ENCODE data around the gene STEAP2. TPM values are rescaled to one million over a fixed set of nuclear protein-coding genes. Genes with fewer than 3 reads are reported as not detected.

STEAP2 gene
- total RNA-seq, 1 experiment from 2014 or later: 13.4 TPM

DNA sequence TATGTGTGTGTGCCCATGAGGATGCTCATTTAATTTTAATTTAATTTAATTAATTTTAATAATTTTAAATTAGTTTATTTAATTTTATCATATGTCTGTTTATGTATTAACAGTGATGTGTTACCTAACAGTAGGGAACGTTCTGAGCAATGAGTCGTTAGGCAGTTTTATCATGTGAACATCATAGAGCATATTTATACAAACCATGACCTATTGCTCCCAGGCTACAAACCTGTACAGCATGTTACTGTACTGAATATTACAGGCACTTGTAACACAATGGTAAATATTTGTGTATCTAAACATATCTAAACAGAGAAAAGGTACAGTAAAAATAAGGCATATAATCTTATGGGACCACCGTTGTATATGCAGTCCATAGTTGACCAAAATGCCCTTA lies 19.8 kb downstream of the STEAP2 start:
- CTCF ChIA-PET: no interaction called here
- no peaks in the 10 kb centered on the region for H3K79me2 ChIP-seq (ENCODE audit: insufficient read depth, low read length)

More for the DNA sequence above, 19.8 kb downstream of the STEAP2 start:
- ChIA-PET RAD21 (ENCODE audit: low non-redundant PET in 1 of 2, low total read pairs in 2 of 2, uncharacterized antibody in 2 of 2, unreplicated experiment in 2 of 2) (no interaction called here), POLR2A (no interaction called here)
- no peak for TF ChIP-seq YY1 (IDR thresholded peaks at IDR 0.05; ENCODE audit: extremely low read depth, insufficient replicate concordance, low read depth, low read length)
- no peak for TF ChIP-seq REST (IDR thresholded peaks at IDR 0.05; ENCODE audit: low read depth)
- TF ChIP-seq SIN3A (IDR thresholded peaks at IDR 0.05; ENCODE audit: low read depth): no peak
- TF ChIP-seq EGR1 (IDR thresholded peaks at IDR 0.05; ENCODE audit: low read depth): no peak
- TF ChIP-seq ELF1 (IDR thresholded peaks at IDR 0.05; ENCODE audit: borderline replicate concordance, low read depth): no peak
- TF ChIP-seq, protein P1, sequence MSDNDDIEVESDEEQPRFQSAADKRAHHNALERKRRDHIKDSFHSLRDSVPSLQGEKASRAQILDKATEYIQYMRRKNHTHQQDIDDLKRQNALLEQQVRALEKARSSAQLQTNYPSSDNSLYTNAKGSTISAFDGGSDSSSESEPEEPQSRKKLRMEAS (IDR thresholded peaks at IDR 0.05): no peak
- no peak for TF ChIP-seq JUND (IDR thresholded peaks at IDR 0.05)
- TF ChIP-seq ZNF274 (IDR thresholded peaks at IDR 0.05; ENCODE audit: low read depth, low read length): no peak
- TF ChIP-seq TCF7L2 (IDR thresholded peaks at IDR 0.05; ENCODE audit: borderline replicate concordance, extremely low read depth, insufficient read depth, insufficient read length): no peak
- no peak for TF ChIP-seq RAD21 (IDR thresholded peaks at IDR 0.05; ENCODE audit: low read depth)
- TF ChIP-seq POLR2AphosphoS5 (IDR thresholded peaks at IDR 0.05; ENCODE audit: low read depth, low read length): no peak
- TF ChIP-seq, protein P2, sequence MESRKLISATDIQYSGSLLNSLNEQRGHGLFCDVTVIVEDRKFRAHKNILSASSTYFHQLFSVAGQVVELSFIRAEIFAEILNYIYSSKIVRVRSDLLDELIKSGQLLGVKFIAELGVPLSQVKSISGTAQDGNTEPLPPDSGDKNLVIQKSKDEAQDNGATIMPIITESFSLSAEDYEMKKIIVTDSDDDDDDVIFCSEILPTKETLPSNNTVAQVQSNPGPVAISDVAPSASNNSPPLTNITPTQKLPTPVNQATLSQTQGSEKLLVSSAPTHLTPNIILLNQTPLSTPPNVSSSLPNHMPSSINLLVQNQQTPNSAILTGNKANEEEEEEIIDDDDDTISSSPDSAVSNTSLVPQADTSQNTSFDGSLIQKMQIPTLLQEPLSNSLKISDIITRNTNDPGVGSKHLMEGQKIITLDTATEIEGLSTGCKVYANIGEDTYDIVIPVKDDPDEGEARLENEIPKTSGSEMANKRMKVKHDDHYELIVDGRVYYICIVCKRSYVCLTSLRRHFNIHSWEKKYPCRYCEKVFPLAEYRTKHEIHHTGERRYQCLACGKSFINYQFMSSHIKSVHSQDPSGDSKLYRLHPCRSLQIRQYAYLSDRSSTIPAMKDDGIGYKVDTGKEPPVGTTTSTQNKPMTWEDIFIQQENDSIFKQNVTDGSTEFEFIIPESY (IDR thresholded peaks at IDR 0.05; ENCODE audit: extremely low read depth, insufficient replicate concordance, low read length): no peak
- TF ChIP-seq ATF3 (IDR thresholded peaks at IDR 0.05): no peak
- TF ChIP-seq EZH2 (IDR thresholded peaks at IDR 0.05): no peak
- no peak for TF ChIP-seq SP1 (IDR thresholded peaks at IDR 0.05; ENCODE audit: low read depth)
- TF ChIP-seq EZH2phosphoT487 (IDR thresholded peaks at IDR 0.05; ENCODE audit: borderline replicate concordance): no peak
- no peak for TF ChIP-seq CEBPB (IDR thresholded peaks at IDR 0.05; ENCODE audit: low read depth)
- TF ChIP-seq, protein P3, sequence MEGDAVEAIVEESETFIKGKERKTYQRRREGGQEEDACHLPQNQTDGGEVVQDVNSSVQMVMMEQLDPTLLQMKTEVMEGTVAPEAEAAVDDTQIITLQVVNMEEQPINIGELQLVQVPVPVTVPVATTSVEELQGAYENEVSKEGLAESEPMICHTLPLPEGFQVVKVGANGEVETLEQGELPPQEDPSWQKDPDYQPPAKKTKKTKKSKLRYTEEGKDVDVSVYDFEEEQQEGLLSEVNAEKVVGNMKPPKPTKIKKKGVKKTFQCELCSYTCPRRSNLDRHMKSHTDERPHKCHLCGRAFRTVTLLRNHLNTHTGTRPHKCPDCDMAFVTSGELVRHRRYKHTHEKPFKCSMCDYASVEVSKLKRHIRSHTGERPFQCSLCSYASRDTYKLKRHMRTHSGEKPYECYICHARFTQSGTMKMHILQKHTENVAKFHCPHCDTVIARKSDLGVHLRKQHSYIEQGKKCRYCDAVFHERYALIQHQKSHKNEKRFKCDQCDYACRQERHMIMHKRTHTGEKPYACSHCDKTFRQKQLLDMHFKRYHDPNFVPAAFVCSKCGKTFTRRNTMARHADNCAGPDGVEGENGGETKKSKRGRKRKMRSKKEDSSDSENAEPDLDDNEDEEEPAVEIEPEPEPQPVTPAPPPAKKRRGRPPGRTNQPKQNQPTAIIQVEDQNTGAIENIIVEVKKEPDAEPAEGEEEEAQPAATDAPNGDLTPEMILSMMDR (IDR thresholded peaks at IDR 0.05 in 2 of 3, conservative IDR thresholded peaks at IDR 0.05 in 1 of 3; ENCODE audit: borderline replicate concordance in 1 of 3, insufficient read depth in 1 of 3, low read depth in 2 of 3, low read length in 2 of 3): no peak
- no peak for TF ChIP-seq FOSL1 (IDR thresholded peaks at IDR 0.05; ENCODE audit: low read depth)
- no peak for TF ChIP-seq CBX3 (IDR thresholded peaks at IDR 0.05; ENCODE audit: low read depth)
- Histone ChIP-seq H3K4me2 (ENCODE audit: low read length) (no peak overlapping the region), H3K4me1 (ENCODE audit: control insufficient read depth in 1 of 2, insufficient read depth in 2 of 2, low read length in 2 of 2) (no peaks in the 10 kb centered on the region), H4K20me1 (ENCODE audit: insufficient read depth) (no peaks in the 10 kb centered on the region), H3K36me3 (ENCODE audit: control insufficient read depth in 1 of 2, insufficient read depth in 2 of 2, low read length in 2 of 2) (no peaks in the 10 kb centered on the region), H3K4me3 (replicated peaks in 1 of 2; ENCODE audit: low read depth in 1 of 2, low read length in 2 of 2) (no peak overlapping the region), H3K27ac (ENCODE audit: low read depth, low read length) (no peak overlapping the region), H3K9ac (ENCODE audit: low read length) (no peak overlapping the region), H3K9me3 (ENCODE audit: control insufficient read depth in 1 of 2, insufficient read depth in 1 of 2, low read depth in 1 of 2, low read length in 2 of 2) (no peaks in the 10 kb centered on the region), H2AFZ (ENCODE audit: low read depth, low read length, poor library complexity, severe bottlenecking) (no peak overlapping the region), H3K27me3 (ENCODE audit: insufficient read depth, low read length) (no peaks in the 10 kb centered on the region), H3K9me2 (ENCODE audit: insufficient read depth) (no peaks in the 10 kb centered on the region)
- ATAC-seq: no peak
- intact Hi-C loops (cut with micrococcal nuclease): no loop called here
- no peak for DNase-seq (ENCODE audit: low read depth, low spot score)
- no TSS peak for BruUV-seq (replicated peaks)

Data from HCT116 (cell line).